8988T (cell line): ENCODE results near the gene TMC3.
"Not testable (repeated sequence)": the region's sequence is repeated elsewhere in the genome, so short reads cannot be mapped to it uniquely, and the experiment has no call there.

Experiments
- DNase-seq: peaks from one replicate; pipeline ENCODE4 v3.0.0; 2011

Gene TMC3

GRCh38 chr15:81343371-81343770, 30.6 kb downstream of the TMC3 start:
- no peak for DNase-seq

GRCh38 chr15:81341351-81341750, 32.7 kb downstream of the TMC3 start:
- no peak for DNase-seq

DNA sequence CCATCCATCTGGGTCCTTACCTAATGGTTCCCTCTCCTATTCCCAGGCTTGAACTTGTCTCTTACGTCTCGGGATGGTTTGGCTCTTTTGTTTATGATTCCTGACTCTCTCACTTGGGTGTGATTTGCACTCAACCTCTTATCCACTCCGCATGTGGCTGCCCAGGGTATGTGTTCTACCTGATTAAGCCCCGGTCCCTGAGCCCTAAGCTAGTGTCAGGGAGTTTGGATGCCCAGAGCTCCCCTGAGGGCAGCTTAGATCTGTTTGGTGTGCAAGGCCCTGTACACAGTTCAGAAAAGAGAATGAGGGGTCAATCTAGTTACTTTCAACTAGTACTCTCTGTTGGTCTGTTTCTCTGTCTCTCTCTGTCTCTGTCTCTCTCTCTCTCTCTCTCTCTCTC, 34.2 kb downstream of the TMC3 start:
- DNase-seq, result no peak

GRCh38 chr15:81339321-81339720, 34.7 kb downstream of the TMC3 start:
- no peak for DNase-seq

DNA sequence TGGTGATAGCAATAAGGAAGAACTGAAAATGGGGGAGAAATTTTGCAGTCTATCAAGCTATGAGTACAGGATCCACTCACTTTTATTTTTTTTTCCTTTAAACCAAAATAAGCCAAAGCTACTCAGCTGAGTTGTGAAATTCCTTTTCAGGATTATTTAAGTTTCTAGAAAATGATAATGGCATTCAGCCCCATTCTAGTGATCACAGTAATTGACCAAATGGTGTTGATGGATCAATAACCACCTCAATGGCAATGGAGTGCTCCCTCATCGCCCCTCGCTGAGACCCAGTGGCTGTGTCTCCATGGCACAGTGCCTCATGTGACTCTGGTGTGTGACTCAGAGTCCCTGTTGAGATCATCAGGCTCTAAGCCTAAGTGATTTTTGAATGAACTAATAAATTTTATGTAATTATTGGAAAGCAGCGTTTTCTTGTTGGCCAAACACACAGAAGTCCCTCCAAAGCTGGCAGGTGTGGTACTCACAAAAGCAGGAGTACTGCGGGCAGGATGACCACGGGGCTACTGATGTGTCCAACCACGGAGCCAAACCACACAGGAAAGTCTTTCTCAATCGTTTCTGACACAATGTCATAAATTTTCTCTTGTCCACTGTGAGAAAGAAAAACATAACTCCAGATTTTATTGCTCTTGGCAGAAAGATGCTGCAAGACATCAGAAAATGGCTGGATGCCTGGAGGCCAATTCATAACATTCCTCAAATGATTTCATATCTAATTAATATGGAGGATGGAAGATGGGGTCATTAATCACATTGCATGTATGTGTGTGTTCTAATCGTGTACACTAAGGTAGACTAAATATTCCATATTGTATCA, 35.6 kb downstream of the TMC3 start:
- no peak for DNase-seq

DNA sequence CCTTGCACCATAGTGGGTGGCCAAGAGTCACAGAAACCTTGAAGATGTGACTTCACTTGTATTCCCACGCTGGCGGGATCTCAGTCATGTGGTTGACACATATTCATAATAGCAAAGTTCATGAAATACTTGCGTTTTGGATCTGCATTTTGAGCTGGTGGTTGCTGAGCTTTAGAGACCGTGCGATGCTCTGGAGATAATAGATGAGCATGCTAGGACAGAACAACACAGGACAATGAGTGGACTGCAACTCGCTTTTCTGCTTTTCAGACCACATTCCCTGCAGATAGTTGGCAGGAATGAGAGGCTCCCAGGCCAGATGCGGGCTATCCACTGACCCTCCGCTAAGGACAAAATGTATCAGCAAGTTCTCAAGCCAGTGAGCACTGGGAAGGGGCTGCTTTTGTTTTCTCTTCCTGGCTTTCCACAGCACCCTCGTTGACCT, 36.3 kb downstream of the TMC3 start:
- no peak for DNase-seq

DNA sequence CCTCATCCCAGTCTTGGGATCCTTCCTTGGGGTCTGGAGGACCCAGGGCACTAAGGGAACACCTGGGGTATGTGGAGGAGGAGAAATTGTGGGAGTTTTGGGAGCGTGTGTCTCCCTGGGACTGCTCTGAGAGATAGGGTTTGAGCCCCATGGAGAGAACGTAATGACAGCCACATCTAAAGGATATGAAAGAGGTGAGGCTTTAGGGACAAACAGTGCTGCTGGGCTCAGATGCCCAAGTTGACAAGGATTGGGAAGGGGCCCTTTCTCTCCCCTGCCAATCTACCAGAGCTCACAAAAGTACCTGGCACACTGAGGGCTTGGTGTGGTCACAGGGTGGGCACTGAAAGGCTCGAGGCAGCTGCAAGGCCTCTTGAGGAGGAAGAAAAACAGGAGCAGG, 36.8 kb downstream of the TMC3 start:
- DNase-seq, result no peak

- DNase-seq, result no peak
Observed at GRCh38 chr15:81336568-81336967, 37.4 kb downstream of the TMC3 start.

- DNase-seq, result no peak
Observed at GRCh38 chr15:81335631-81336030, 38.4 kb downstream of the TMC3 start.

DNA sequence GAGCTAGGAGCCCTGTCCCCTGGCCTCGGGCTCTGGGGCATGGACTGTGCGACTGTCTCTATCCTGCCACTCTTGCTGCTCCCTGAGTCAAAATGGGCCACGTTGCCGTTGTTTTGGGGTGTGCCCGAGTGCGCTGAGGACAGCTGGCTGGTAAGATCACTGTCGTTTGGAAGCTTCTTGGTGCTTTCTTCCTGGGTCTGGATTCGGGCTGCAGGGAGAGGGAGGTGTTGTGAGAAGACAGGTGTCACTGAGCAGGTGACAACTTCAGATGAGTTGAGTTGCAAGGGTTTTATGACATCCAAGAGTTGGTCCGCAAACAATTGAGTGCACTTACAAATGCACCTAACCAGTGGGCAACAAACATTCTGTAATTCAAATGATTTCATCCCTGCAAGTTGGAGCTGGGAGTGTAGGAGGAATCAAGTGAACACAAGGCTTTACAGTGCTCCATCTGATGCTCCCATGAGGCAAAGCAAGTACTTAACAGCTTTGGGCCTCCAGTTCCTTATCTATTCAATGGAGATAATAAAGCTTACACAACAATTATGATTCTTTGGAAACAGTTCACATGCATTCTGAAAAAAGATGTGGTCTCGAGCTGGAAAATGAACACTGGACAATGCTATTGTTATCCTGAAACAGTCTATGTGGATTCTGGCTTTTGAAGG, 39.1 kb downstream of the TMC3 start:
- no peak for DNase-seq

GRCh38 chr15:81333363-81333762, 40.6 kb downstream of the TMC3 start:
- DNase-seq, result no peak

DNA sequence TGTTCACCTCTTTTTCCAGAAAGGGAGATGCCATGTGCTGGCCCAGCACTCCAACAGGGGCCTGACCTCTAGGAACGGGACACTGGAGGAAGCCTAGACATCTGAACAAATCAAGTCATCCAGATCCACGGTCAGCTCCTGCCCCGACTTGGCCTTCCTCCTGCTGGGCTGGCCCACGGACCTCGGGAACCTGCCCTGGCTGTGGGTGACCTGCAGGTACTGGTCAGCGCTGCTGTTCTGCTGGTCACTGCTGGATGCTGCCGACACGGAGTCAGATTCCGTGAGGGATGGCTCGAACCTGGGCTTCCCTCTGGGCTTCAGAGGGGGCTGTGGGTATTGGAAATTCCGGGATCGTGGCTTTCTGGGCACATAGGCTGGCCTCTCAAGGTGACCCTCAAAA, 41.7 kb downstream of the TMC3 start:
- DNase-seq, result no peak

- no peak for DNase-seq
Observed at GRCh38 chr15:81331600-81331999, 42.4 kb downstream of the TMC3 start.

DNA sequence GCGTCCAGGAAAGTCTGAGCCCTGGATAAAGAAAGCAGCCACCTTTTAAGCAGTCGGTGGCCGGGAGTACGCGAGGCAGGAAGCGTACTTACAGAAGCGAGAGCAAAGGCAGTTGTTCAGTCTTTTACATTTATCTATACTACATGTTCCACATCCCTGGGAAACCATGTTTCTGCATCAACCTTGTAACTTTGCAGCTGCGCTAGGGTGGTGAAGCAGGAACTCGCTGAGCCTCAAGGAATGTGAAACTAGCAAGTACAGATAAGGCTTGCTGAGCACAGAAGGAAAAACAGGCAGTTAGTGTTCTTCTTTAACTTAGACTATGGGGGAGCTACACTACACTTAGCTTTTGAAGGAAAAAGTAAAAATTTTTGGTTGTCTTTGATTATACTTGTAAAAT, 42.9 kb downstream of the TMC3 start:
- not testable (repeated sequence) for DNase-seq

- DNase-seq, result no peak
Observed at GRCh38 chr15:81330366-81331090, 43.5 kb downstream of the TMC3 start.

DNA sequence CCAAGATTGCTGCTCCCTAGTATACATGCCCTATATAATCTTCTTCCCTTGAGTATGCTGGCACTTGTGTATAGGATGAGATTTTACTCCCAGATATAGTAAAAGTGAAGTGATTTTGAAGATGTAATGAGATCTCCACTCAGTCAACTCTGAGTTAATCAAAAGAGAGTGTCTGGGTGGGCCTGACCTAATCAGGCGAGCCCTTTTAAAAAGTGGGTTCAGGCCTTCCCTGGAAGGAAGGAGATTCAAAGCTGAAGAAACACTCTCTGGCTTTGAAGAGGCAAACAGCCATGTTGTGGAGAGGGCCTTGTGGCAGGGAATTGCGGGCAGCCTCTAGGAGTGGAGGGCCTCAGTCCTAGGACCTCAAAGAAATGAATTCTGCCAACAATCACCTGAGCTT, 44.6 kb downstream of the TMC3 start:
- DNase-seq, result no peak

DNA sequence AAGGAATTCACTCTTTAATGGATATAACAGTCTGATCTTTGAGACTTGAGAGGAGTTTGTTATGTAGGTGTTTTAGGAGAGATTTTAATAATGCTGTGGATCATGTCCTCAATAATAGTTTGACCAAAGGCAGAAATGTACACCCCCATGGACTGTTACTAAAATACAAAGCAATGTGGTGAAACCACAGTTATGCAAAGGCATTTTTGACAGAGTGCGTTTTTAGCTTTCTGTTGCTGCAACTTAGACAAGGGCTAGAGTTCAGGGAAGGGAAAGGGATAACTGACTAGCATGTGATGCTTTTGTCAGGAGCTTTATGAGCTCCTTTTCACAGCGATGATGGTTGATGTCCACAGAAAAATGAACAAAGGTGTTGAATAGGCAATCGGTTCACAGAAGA, 46.5 kb downstream of the TMC3 start:
- DNase-seq, result no peak

- DNase-seq, result no peak
Observed at GRCh38 chr15:81326466-81327212, 47.4 kb downstream of the TMC3 start.

DNA sequence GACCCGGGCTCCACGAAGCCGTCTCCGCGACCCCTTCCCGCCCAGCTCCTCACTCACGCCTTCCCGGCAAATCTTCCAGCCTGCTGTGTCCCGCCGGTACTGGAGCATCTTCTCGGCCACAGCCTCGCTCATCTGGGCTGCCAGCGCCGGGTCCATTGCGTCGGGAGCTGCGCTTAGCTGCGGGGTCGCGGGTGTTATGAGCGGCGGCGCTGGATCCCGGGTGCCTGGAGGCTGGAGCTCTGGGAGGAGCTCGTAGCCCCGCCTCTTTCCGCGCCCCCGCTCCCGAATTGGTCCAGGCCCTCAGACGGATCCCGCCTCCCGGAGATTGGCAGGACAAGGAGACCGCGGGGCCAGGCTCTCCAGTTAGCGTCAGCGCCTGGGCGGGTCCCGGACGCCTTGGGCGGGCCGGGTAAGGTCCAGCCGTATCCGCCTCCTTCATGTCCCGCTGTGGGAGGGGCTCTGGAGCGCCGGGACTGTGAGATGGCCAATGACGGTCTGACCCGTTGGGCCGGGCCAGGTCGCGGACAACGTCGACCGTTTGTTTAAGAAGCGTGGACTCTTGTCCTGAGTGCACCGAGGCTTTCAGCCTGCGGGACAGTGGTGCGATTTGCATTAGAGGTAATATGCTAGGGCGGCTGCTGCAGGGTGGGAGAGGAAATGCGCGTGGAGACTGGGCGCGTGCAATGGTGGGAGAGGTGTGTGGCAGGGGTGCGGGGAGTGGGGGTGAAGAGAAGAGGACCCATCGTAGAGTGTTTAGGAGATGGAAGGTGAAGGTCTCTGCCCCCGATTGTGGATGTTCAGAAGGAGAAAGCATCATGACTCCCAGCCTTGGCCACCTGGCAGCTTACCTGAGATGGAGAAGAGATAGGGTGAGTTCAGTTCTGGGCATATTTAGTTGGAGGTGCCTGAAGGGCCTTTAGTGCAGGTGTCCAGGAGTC, 49.8 kb downstream of the TMC3 start, which contains the start of gene STARD5:
STARD5 (minus strand) TSS at position 198 of the 938 bp plus-strand sequence; CDS start at position 156, 42 bp downstream.
- peak; percentile 79 for DNase-seq

- no peak for DNase-seq
Observed at GRCh38 chr15:81323559-81323943, 50.5 kb downstream of the TMC3 start.

DNA sequence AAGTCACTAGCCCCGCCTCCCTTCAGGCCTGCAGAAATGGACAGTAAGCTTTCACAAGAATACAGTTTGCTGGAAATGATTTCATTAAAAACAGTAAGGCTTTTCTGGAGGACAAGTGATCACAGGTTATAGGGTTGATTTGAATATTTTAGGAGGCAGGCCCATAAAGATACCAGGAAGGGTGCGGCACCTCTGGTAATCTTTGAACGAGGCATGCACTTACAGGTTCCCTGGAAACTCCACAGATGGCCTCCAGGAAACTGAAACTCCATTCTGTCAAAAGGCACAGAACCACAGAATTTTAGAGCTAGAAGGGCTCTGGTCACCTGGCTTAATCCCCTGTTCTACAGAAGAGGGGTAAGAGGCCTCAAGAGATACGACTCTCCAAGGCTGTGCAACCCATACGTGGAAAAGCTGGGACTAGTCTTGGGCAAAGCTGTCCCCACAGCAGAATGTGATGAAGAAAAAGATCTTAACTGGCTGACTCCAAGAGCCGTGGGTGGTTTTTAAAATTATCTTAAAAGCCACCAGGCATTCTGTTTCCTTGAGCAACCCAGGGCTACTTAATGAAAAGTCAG, 51.2 kb downstream of the TMC3 start:
- DNase-seq, result no peak
